Parathyroid adenoma (tissue), 2 donors: ENCODE results near the gene FOXE1.

Experiments used
- H2AFZ ChIP-seq: fragments of 300-600 bp; sonication (generic); one replicate; pipeline ENCODE4 v1.7.0; 2017; ENCODE audit warnings: antibody characterized with exemption, mild to moderate bottlenecking
- H3K27ac ChIP-seq: fragments of 300-600 bp; sonication (generic); one replicate; pipeline ENCODE4 v1.7.0; 2017
- H3K27me3 ChIP-seq: fragments of 300-600 bp; sonication (generic); one replicate; pipeline ENCODE4 v1.7.0; 2017; ENCODE audit warnings: low read length; ENCODE audit not compliant: control insufficient read depth, insufficient read depth
- H3K36me3 ChIP-seq: fragments of 300-600 bp; sonication (generic); one replicate; pipeline ENCODE4 v1.7.0; 2017; ENCODE audit warnings: low read length; ENCODE audit not compliant: control insufficient read depth, insufficient read depth
- H3K4me1 ChIP-seq: fragments of 300-600 bp; sonication (generic); one replicate; pipeline ENCODE4 v1.7.0; 2017; ENCODE audit warnings: control low read depth
- H3K4me2 ChIP-seq: fragments of 300-600 bp; sonication (generic); one replicate; pipeline ENCODE4 v1.7.0; 2017; ENCODE audit warnings: low read length
- H3K4me3 ChIP-seq: fragments of 300-600 bp; sonication (generic); one replicate; pipeline ENCODE4 v1.7.0; 2017; ENCODE audit warnings: low read depth, low read length
- H3K79me2 ChIP-seq: fragments of 300-600 bp; sonication (generic); one replicate; pipeline ENCODE4 v1.7.0; 2017; ENCODE audit warnings: control low read depth
- H3K9ac ChIP-seq: fragments of 300-600 bp; sonication (generic); one replicate; pipeline ENCODE4 v1.7.0; 2017; ENCODE audit warnings: mild to moderate bottlenecking
- H3K9me3 ChIP-seq: fragments of 300-600 bp; sonication (generic); one replicate; pipeline ENCODE4 v1.7.0; 2017; ENCODE audit warnings: low read length; ENCODE audit not compliant: control insufficient read depth
- TF ChIP-seq, protein P1 (sequence below): fragments of 300-600 bp; sonication (generic); IDR thresholded peaks from one replicate; pipeline ENCODE4 v1.7.0; 2017; ENCODE audit warnings: antibody characterized with exemption, mild to moderate bottlenecking
- donor health status: primary hyperparathyroidism.

Gene FOXE1

GRCh38 chr9:97858826-97859225 is 5.8 kb downstream of the FOXE1 start:
- TF ChIP-seq, protein P1, sequence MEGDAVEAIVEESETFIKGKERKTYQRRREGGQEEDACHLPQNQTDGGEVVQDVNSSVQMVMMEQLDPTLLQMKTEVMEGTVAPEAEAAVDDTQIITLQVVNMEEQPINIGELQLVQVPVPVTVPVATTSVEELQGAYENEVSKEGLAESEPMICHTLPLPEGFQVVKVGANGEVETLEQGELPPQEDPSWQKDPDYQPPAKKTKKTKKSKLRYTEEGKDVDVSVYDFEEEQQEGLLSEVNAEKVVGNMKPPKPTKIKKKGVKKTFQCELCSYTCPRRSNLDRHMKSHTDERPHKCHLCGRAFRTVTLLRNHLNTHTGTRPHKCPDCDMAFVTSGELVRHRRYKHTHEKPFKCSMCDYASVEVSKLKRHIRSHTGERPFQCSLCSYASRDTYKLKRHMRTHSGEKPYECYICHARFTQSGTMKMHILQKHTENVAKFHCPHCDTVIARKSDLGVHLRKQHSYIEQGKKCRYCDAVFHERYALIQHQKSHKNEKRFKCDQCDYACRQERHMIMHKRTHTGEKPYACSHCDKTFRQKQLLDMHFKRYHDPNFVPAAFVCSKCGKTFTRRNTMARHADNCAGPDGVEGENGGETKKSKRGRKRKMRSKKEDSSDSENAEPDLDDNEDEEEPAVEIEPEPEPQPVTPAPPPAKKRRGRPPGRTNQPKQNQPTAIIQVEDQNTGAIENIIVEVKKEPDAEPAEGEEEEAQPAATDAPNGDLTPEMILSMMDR: no peak
- no peak overlapping the region for H3K4me3 ChIP-seq

GRCh38 chr9:97859346-97859745 is 6.3 kb downstream of the FOXE1 start:
- no peaks in the 10 kb centered on the region for H3K79me2 ChIP-seq
- no peak overlapping the region for H3K9ac ChIP-seq
- TF ChIP-seq, protein P1: no peak
- H3K4me2 ChIP-seq: no peak overlapping the region
- H3K36me3 ChIP-seq: no peaks in the 10 kb centered on the region
- no peaks in the 10 kb centered on the region for H3K4me1 ChIP-seq
- H3K4me3 ChIP-seq: no peak overlapping the region
- peaks cover 9% of the 10 kb centered on the region for H3K27me3 ChIP-seq
- H2AFZ ChIP-seq: no peak overlapping the region
- no peaks in the 10 kb centered on the region for H3K9me3 ChIP-seq
- no peak overlapping the region for H3K27ac ChIP-seq

More at GRCh38 chr9:97858826-97859225, 5.8 kb downstream of the FOXE1 start:
- H3K4me2 ChIP-seq: no peak overlapping the region
- H3K9ac ChIP-seq: no peak overlapping the region
- no peaks in the 10 kb centered on the region for H3K79me2 ChIP-seq
- no peaks in the 10 kb centered on the region for H3K36me3 ChIP-seq
- H2AFZ ChIP-seq: no peak overlapping the region
- no peaks in the 10 kb centered on the region for H3K9me3 ChIP-seq
- H3K4me1 ChIP-seq: no peaks in the 10 kb centered on the region
- peaks cover 9% of the 10 kb centered on the region for H3K27me3 ChIP-seq
- no peak overlapping the region for H3K27ac ChIP-seq

DNA sequence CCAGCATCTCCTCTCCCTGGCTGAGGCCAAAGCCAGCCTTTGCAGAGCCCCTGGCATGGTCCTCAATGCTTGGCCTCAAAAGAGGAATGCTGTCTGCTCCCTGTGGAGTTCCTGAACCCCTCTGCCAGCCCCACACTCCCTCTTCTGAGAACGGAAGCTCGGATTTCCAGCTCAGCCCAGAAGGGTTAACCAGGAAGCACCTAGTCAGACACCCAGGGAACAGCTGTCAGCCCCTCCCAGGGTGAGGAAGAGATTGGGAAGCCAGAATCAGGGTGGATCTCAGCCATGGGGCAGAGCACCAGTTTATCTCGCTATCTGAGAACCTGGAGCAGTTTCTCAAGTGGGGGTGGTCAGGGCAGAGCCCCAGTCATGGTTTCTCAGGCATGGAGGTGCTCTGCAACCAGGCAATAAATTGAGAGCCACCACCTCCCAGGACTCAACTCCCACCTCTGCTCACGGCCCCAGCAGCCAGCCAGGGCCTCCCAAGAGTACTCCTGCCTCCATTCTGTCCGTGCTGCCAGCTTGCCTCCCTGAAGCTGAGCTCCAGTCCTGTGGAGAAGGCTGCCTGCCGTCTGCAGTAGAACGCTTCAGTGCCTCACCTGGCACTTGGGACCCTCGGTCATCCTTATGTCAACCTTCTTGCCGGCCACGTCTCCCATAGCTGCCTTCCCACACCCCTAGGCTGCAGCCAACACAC is 7.6 kb downstream of the FOXE1 start:
- Histone ChIP-seq H3K4me1 (no peaks in the 10 kb centered on the region), H3K36me3 (no peaks in the 10 kb centered on the region), H3K9ac (no peak overlapping the region), H3K27ac (no peak overlapping the region), H3K9me3 (no peaks in the 10 kb centered on the region), H3K27me3 (no peaks in the 10 kb centered on the region), H3K79me2 (no peaks in the 10 kb centered on the region), H2AFZ (no peak overlapping the region), H3K4me3 (no peak overlapping the region), H3K4me2 (no peak overlapping the region)
- TF ChIP-seq, protein P1: no peak

DNA sequence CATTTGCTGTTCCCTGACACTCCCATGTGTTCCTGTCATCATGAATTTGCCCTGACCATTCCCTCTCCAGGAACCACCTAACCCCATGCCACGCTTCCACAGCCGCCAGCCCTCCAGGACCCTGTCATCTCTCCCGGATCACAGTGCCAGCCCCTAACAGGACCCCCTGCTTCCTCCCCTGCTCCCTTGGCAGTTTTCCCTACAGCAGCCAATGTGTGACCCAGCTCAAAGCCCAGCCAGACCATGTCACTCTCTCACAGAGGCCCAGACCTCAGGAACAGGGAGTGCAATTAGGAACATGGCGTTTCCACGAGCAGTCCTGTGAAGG is 8.1 kb downstream of the FOXE1 start:
- no peaks in the 10 kb centered on the region for H3K27me3 ChIP-seq
- no peak overlapping the region for H2AFZ ChIP-seq
- TF ChIP-seq, protein P1: no peak

DNA sequence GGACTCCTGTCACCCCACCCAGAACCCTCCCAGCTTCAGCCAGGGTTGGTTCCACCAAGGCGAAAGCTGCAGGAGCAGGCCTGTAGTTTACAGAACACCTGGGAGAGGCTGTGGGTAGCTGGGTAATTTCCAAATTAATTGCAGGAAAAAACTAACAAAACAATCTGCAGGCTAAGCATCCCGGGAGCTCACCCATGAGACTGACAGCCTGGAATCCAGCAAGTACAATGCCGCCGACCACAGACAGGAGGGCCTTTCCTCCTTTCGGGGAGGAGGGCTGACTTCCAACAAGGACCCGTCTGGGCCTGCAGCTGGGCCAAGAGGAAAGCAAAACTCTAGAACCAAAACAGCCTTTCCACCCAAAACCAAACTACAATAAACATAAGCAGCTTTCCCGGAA is 10.3 kb downstream of the FOXE1 start:
- Histone ChIP-seq H3K79me2 (no peaks in the 10 kb centered on the region), H3K4me2 (no peak overlapping the region), H3K9me3 (peaks cover 2% of the 10 kb centered on the region), H3K4me3 (no peak overlapping the region), H3K36me3 (no peaks in the 10 kb centered on the region), H3K9ac (no peak overlapping the region), H3K27me3 (no peaks in the 10 kb centered on the region), H3K27ac (no peak overlapping the region), H2AFZ (no peak overlapping the region), H3K4me1 (no peaks in the 10 kb centered on the region)
- TF ChIP-seq, protein P1: no peak

More for the DNA sequence above, 8.1 kb downstream of the FOXE1 start:
- Histone ChIP-seq H3K36me3 (no peaks in the 10 kb centered on the region), H3K27ac (no peak overlapping the region), H3K4me1 (no peaks in the 10 kb centered on the region), H3K9me3 (no peaks in the 10 kb centered on the region), H3K4me2 (no peak overlapping the region), H3K4me3 (no peak overlapping the region), H3K79me2 (no peaks in the 10 kb centered on the region), H3K9ac (no peak overlapping the region)
